ENCODE measurements around the gene SLC9A3.

Gene SLC9A3

GRCh38 chr5:554284-554988, 30.2 kb upstream of the SLC9A3 start:
- DNase-seq: no peak

- no peak for DNase-seq
These were observed 29.6 kb upstream of the SLC9A3 start for GRCh38 chr5:553874-554273.

GRCh38 chr5:551406-551805, 27.2 kb upstream of the SLC9A3 start:
- DNase-seq: no peak

GRCh38 chr5:549229-549628, 25.0 kb upstream of the SLC9A3 start:
- no peak for DNase-seq

- peak in 1 of 2 donors; percentile 61 for DNase-seq
These were observed 24.0 kb upstream of the SLC9A3 start for GRCh38 chr5:548256-548655.

- no peak for DNase-seq
These were observed 23.1 kb upstream of the SLC9A3 start for GRCh38 chr5:547086-547924.

GRCh38 chr5:546376-546908, 22.2 kb upstream of the SLC9A3 start:
- no peak for DNase-seq

GRCh38 chr5:545641-546375, 21.6 kb upstream of the SLC9A3 start:
- DNase-seq: no peak

- no peak for DNase-seq
These were observed 20.6 kb upstream of the SLC9A3 start for GRCh38 chr5:544675-545355.

GRCh38 chr5:543755-544674, 19.8 kb upstream of the SLC9A3 start:
- peak; percentile 48 to 82 for DNase-seq

- no peak for DNase-seq
These were observed 19.1 kb upstream of the SLC9A3 start for GRCh38 chr5:543351-543750.

GRCh38 chr5:542319-543311, 18.4 kb upstream of the SLC9A3 start:
- no peak for DNase-seq

- DNase-seq: no peak
These were observed 17.5 kb upstream of the SLC9A3 start for GRCh38 chr5:541539-542318.

- no peak for DNase-seq
These were observed 16.8 kb upstream of the SLC9A3 start for GRCh38 chr5:540906-541538.

- DNase-seq: no peak
These were observed 16.0 kb upstream of the SLC9A3 start for GRCh38 chr5:540071-540905.

GRCh38 chr5:539469-540070, 15.3 kb upstream of the SLC9A3 start:
- no peak for DNase-seq

GRCh38 chr5:538801-539468, 14.7 kb upstream of the SLC9A3 start:
- no peak for DNase-seq

All from CD4-positive, alpha-beta T cell treated with Interleukin-4 for 1 hour (primary cell).